Measurements from ENCODE around the gene M6PR. TPM values are rescaled to one million over a fixed set of nuclear protein-coding genes. Genes with fewer than 3 reads are reported as not detected.

The M6PR gene
- total RNA-seq, 1 experiment from 2014 or later: 112 TPM

DNA sequence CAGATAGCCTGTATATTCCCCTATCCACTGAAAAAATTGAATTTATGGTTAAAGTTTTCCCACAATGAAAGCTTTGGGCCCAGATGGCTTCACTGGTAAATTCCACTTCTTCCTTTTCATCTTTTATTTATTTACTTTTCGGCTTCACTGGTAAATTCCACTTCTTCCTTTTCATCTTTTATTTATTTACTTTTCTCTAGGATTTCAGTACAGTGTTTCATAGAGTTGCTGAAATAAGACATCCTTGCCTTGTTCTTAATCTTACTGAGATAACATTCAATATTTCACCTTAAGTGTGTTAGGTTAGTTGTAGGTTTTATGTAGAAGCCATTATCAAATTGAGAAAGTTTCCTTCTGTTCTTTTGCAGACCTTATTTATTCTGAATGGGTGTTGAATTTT lies 21.0 kb upstream of the M6PR start:
- H3F3A ChIP-seq (ENCODE audit: low read length, unreplicated experiment): no peaks in the 10 kb centered on the region
- no peak overlapping the region for H2AFZ ChIP-seq (ENCODE audit: low read length)
- H3K4me3 ChIP-seq (ENCODE audit: low read length): no peak overlapping the region
- H3K9me2 ChIP-seq (replicated peaks; ENCODE audit: low read length): no peaks in the 10 kb centered on the region
- DNase-seq (no peak), ATAC-seq (peak; percentile 18; the same call in 1 of the 2 replicates)
- ChIA-PET CTCF (no interaction called here), POLR2A (ENCODE audit: unreplicated experiment) (no interaction called here)
- TF ChIP-seq EZH2phosphoT487 (IDR thresholded peaks at IDR 0.05; ENCODE audit: borderline replicate concordance, low read length): no peak
- TF ChIP-seq, protein P1, sequence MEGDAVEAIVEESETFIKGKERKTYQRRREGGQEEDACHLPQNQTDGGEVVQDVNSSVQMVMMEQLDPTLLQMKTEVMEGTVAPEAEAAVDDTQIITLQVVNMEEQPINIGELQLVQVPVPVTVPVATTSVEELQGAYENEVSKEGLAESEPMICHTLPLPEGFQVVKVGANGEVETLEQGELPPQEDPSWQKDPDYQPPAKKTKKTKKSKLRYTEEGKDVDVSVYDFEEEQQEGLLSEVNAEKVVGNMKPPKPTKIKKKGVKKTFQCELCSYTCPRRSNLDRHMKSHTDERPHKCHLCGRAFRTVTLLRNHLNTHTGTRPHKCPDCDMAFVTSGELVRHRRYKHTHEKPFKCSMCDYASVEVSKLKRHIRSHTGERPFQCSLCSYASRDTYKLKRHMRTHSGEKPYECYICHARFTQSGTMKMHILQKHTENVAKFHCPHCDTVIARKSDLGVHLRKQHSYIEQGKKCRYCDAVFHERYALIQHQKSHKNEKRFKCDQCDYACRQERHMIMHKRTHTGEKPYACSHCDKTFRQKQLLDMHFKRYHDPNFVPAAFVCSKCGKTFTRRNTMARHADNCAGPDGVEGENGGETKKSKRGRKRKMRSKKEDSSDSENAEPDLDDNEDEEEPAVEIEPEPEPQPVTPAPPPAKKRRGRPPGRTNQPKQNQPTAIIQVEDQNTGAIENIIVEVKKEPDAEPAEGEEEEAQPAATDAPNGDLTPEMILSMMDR (conservative IDR thresholded peaks at IDR 0.05; ENCODE audit: low read depth, low read length): no peak
- no peak for TF ChIP-seq EZH2 (IDR thresholded peaks at IDR 0.05; ENCODE audit: low read length, unreplicated experiment)
- H3K4me2 ChIP-seq (ENCODE audit: low read length): no peak overlapping the region
- no peaks in the 10 kb centered on the region for H4K20me1 ChIP-seq (ENCODE audit: low read length)
- no peaks in the 10 kb centered on the region for H3K4me1 ChIP-seq (ENCODE audit: insufficient read depth, low read length)
- H3K9ac ChIP-seq (ENCODE audit: low read length): no peak overlapping the region
- no peaks in the 10 kb centered on the region for H3K27me3 ChIP-seq (ENCODE audit: low read length)
- H3K79me2 ChIP-seq (ENCODE audit: low read length): no peaks in the 10 kb centered on the region
- intact Hi-C loops (cut with micrococcal nuclease): no loop called here
- no peaks in the 10 kb centered on the region for H3K9me3 ChIP-seq (ENCODE audit: low read length)
- no TSS peak for BruUV-seq (replicated peaks)
- H3K27ac ChIP-seq (ENCODE audit: low read length): no peak overlapping the region
- H3K36me3 ChIP-seq (ENCODE audit: low read depth, low read length): no peaks in the 10 kb centered on the region

DNA sequence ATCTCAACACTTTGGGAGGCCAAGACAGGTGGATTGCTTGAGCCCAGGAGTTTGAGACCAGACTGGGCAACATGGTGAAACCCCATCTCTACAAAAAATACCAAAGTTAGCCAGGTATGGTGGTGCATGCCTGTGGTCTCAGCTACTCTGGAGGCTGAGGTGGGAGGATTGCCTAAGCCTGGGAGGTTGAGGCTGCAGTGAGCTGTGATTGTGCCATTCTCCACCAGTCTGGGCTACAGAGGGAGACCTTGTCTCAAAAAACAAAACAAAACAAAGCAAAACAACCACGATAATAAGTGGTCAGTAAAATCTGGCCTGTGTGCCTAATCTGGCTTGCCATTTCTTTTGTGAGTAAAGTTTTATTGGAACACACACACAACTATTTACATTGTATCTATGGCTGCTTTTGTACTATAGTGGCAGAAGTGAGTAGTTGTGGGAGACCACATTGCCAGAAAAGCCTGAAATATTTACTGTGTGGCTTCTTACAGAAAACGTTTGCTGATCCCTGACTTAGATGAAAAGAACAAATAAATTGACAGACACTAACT lies 20.5 kb upstream of the M6PR start:
- Histone ChIP-seq H3K4me1 (ENCODE audit: insufficient read depth, low read length) (no peaks in the 10 kb centered on the region), H3K9ac (ENCODE audit: low read length) (no peak overlapping the region), H2AFZ (ENCODE audit: low read length) (no peak overlapping the region), H3K4me2 (ENCODE audit: low read length) (no peak overlapping the region), H3K27ac (ENCODE audit: low read length) (no peak overlapping the region), H3K9me3 (ENCODE audit: low read length) (no peaks in the 10 kb centered on the region), H3K79me2 (ENCODE audit: low read length) (no peaks in the 10 kb centered on the region), H3K36me3 (ENCODE audit: low read depth, low read length) (no peaks in the 10 kb centered on the region), H4K20me1 (ENCODE audit: low read length) (no peaks in the 10 kb centered on the region), H3K27me3 (ENCODE audit: low read length) (no peaks in the 10 kb centered on the region), H3K4me3 (ENCODE audit: low read length) (no peak overlapping the region), H3K9me2 (replicated peaks; ENCODE audit: low read length) (no peaks in the 10 kb centered on the region), H3F3A (ENCODE audit: low read length, unreplicated experiment) (no peaks in the 10 kb centered on the region)
- ChIA-PET CTCF (no interaction called here), POLR2A (ENCODE audit: unreplicated experiment) (no interaction called here)
- BruUV-seq (replicated peaks): no TSS peak
- TF ChIP-seq, protein P1 (conservative IDR thresholded peaks at IDR 0.05; ENCODE audit: low read depth, low read length): no peak
- TF ChIP-seq EZH2 (IDR thresholded peaks at IDR 0.05; ENCODE audit: low read length, unreplicated experiment) (no peak), EZH2phosphoT487 (IDR thresholded peaks at IDR 0.05; ENCODE audit: borderline replicate concordance, low read length) (no peak)
- DNase-seq (no peak), ATAC-seq (peak; percentile 22; the same call in 1 of the 2 replicates)
- intact Hi-C loops (cut with micrococcal nuclease): no loop called here

- Histone ChIP-seq H3K27ac (ENCODE audit: low read length) (no peak overlapping the region), H3K9ac (ENCODE audit: low read length) (no peak overlapping the region), H3K4me1 (ENCODE audit: insufficient read depth, low read length) (no peaks in the 10 kb centered on the region), H2AFZ (ENCODE audit: low read length) (no peak overlapping the region), H3K4me2 (ENCODE audit: low read length) (no peak overlapping the region), H3K9me3 (ENCODE audit: low read length) (no peaks in the 10 kb centered on the region), H3F3A (ENCODE audit: low read length, unreplicated experiment) (no peaks in the 10 kb centered on the region), H4K20me1 (ENCODE audit: low read length) (no peaks in the 10 kb centered on the region), H3K79me2 (ENCODE audit: low read length) (no peaks in the 10 kb centered on the region), H3K9me2 (replicated peaks; ENCODE audit: low read length) (no peaks in the 10 kb centered on the region), H3K36me3 (ENCODE audit: low read depth, low read length) (no peaks in the 10 kb centered on the region), H3K27me3 (ENCODE audit: low read length) (no peaks in the 10 kb centered on the region), H3K4me3 (ENCODE audit: low read length) (no peak overlapping the region)
- DNase-seq (no peak), ATAC-seq (no peak)
- intact Hi-C loops (cut with micrococcal nuclease): no loop called here
- no TSS peak for BruUV-seq (replicated peaks)
- no peak for TF ChIP-seq EZH2phosphoT487 (IDR thresholded peaks at IDR 0.05; ENCODE audit: borderline replicate concordance, low read length)
- TF ChIP-seq EZH2 (IDR thresholded peaks at IDR 0.05; ENCODE audit: low read length, unreplicated experiment): no peak
- TF ChIP-seq, protein P1 (conservative IDR thresholded peaks at IDR 0.05; ENCODE audit: low read depth, low read length): no peak
- POLR2A ChIA-PET (ENCODE audit: unreplicated experiment): interaction anchor here (0.6 kb wide), 1 partner anchor 18 kb away, joined by 3 read pairs; no protein-coding TSS in a partner anchor
- CTCF ChIA-PET: no interaction called here
Observed at GRCh38 chr12:8968761-8969160, 19.3 kb upstream of the M6PR start.
